ENCODE results near the gene EI24.
"Not testable (repeated sequence)": the region's sequence is repeated elsewhere in the genome, so short reads cannot be mapped to it uniquely, and the experiment has no call there.

The EI24 gene

GRCh38 chr11:125568970-125569914 is at the start of gene EI24:
Gene EI24 (plus strand): TSS chr11:125569477. CDS start chr11:125572528, 3,051 bp downstream.
- Histone ChIP-seq H3K36me3 (ENCODE audit: insufficient read depth, low read length) (peaks cover 9% of the 10 kb centered on the region), H3K4me1 (ENCODE audit: insufficient read depth, low read length) (peaks cover 4% of the 10 kb centered on the region; the same call in 1 of the 2 replicates), H3K9ac (ENCODE audit: low read depth, low read length) (peak within 1 kb of the TSS; percentile 80), H3K9me3 (ENCODE audit: control insufficient read depth, insufficient read depth, low read length) (no peaks in the 10 kb centered on the region)

GRCh38 chr11:125519860-125520834 is 49.1 kb upstream of the EI24 start:
- Histone ChIP-seq H3K36me3 (ENCODE audit: insufficient read depth, low read length) (no peaks in the 10 kb centered on the region; the same call in 1 of the 2 replicates), H3K9me3 (ENCODE audit: control insufficient read depth, insufficient read depth, low read length) (0 out of 2 replicates have a peak, but pooled peaks cover 3% of the 10 kb centered on the region), H3K4me1 (ENCODE audit: insufficient read depth, low read length) (peaks cover 14% of the 10 kb centered on the region), H3K9ac (ENCODE audit: low read depth, low read length) (no peak overlapping the region)

GRCh38 chr11:125525303-125525702 is 44.0 kb upstream of the EI24 start:
- Histone ChIP-seq H3K9me3 (ENCODE audit: control insufficient read depth, insufficient read depth, low read length) (no peaks in the 10 kb centered on the region), H3K36me3 (ENCODE audit: insufficient read depth, low read length) (no peaks in the 10 kb centered on the region; the same call in 1 of the 2 replicates), H3K9ac (ENCODE audit: low read depth, low read length) (no peak overlapping the region), H3K4me1 (ENCODE audit: insufficient read depth, low read length) (no peaks in the 10 kb centered on the region)

GRCh38 chr11:125532668-125533067 is 36.6 kb upstream of the EI24 start:
- no peaks in the 10 kb centered on the region for H3K36me3 ChIP-seq (ENCODE audit: insufficient read depth, low read length)
- peaks cover 3% of the 10 kb centered on the region; the same call in 1 of the 2 replicates for H3K9me3 ChIP-seq (ENCODE audit: control insufficient read depth, insufficient read depth, low read length)
- no peak overlapping the region for H3K9ac ChIP-seq (ENCODE audit: low read depth, low read length)
- H3K4me1 ChIP-seq (ENCODE audit: insufficient read depth, low read length), result no peaks in the 10 kb centered on the region

GRCh38 chr11:125535585-125535984 is 33.7 kb upstream of the EI24 start:
- peaks cover 3% of the 10 kb centered on the region; the same call in 1 of the 2 replicates for H3K9me3 ChIP-seq (ENCODE audit: control insufficient read depth, insufficient read depth, low read length)
- no peaks in the 10 kb centered on the region for H3K36me3 ChIP-seq (ENCODE audit: insufficient read depth, low read length)
- no peak overlapping the region for H3K9ac ChIP-seq (ENCODE audit: low read depth, low read length)
- H3K4me1 ChIP-seq (ENCODE audit: insufficient read depth, low read length), result no peaks in the 10 kb centered on the region

GRCh38 chr11:125536834-125537233 is 32.4 kb upstream of the EI24 start:
- H3K4me1 ChIP-seq (ENCODE audit: insufficient read depth, low read length); H3K9me3 ChIP-seq (ENCODE audit: control insufficient read depth, insufficient read depth, low read length); H3K9ac ChIP-seq (ENCODE audit: low read depth, low read length): not testable (repeated sequence)

GRCh38 chr11:125542709-125543108 is 26.6 kb upstream of the EI24 start:
- Histone ChIP-seq H3K9me3 (ENCODE audit: control insufficient read depth, insufficient read depth, low read length) (peaks cover 15% of the 10 kb centered on the region; the same call in 1 of the 2 replicates), H3K9ac (ENCODE audit: low read depth, low read length) (no peak overlapping the region), H3K36me3 (ENCODE audit: insufficient read depth, low read length) (no peaks in the 10 kb centered on the region), H3K4me1 (ENCODE audit: insufficient read depth, low read length) (no peaks in the 10 kb centered on the region)

More at GRCh38 chr11:125536834-125537233, 32.4 kb upstream of the EI24 start:
- H3K36me3 ChIP-seq (ENCODE audit: insufficient read depth, low read length), result not testable (repeated sequence)

- Histone ChIP-seq H3K4me1 (ENCODE audit: insufficient read depth, low read length) (no peaks in the 10 kb centered on the region), H3K9me3 (ENCODE audit: control insufficient read depth, insufficient read depth, low read length) (peaks cover 22% of the 10 kb centered on the region), H3K9ac (ENCODE audit: low read depth, low read length) (no peak overlapping the region), H3K36me3 (ENCODE audit: insufficient read depth, low read length) (no peaks in the 10 kb centered on the region)
Measured at GRCh38 chr11:125550780-125551179, 18.5 kb upstream of the EI24 start.

- Histone ChIP-seq H3K9me3 (ENCODE audit: control insufficient read depth, insufficient read depth, low read length) (peaks cover 22% of the 10 kb centered on the region), H3K9ac (ENCODE audit: low read depth, low read length) (no peak overlapping the region), H3K36me3 (ENCODE audit: insufficient read depth, low read length) (no peaks in the 10 kb centered on the region), H3K4me1 (ENCODE audit: insufficient read depth, low read length) (no peaks in the 10 kb centered on the region)
Measured at GRCh38 chr11:125551835-125552342, 17.4 kb upstream of the EI24 start.

- peaks cover 22% of the 10 kb centered on the region for H3K9me3 ChIP-seq (ENCODE audit: control insufficient read depth, insufficient read depth, low read length)
- no peaks in the 10 kb centered on the region for H3K4me1 ChIP-seq (ENCODE audit: insufficient read depth, low read length)
- H3K9ac ChIP-seq (ENCODE audit: low read depth, low read length), result no peak overlapping the region
- H3K36me3 ChIP-seq (ENCODE audit: insufficient read depth, low read length), result no peaks in the 10 kb centered on the region
Measured at GRCh38 chr11:125552927-125553326, 16.4 kb upstream of the EI24 start.

GRCh38 chr11:125553357-125553756 is 15.9 kb upstream of the EI24 start:
- Histone ChIP-seq H3K4me1 (ENCODE audit: insufficient read depth, low read length) (no peaks in the 10 kb centered on the region), H3K9ac (ENCODE audit: low read depth, low read length) (no peak overlapping the region), H3K36me3 (ENCODE audit: insufficient read depth, low read length) (no peaks in the 10 kb centered on the region), H3K9me3 (ENCODE audit: control insufficient read depth, insufficient read depth, low read length) (peaks cover 22% of the 10 kb centered on the region)

GRCh38 chr11:125554038-125554437 is 15.2 kb upstream of the EI24 start:
- H3K4me1 ChIP-seq (ENCODE audit: insufficient read depth, low read length), result no peaks in the 10 kb centered on the region
- no peaks in the 10 kb centered on the region for H3K36me3 ChIP-seq (ENCODE audit: insufficient read depth, low read length)
- peaks cover 22% of the 10 kb centered on the region for H3K9me3 ChIP-seq (ENCODE audit: control insufficient read depth, insufficient read depth, low read length)
- H3K9ac ChIP-seq (ENCODE audit: low read depth, low read length), result no peak overlapping the region

- Histone ChIP-seq H3K36me3 (ENCODE audit: insufficient read depth, low read length) (no peaks in the 10 kb centered on the region), H3K9me3 (ENCODE audit: control insufficient read depth, insufficient read depth, low read length) (no peaks in the 10 kb centered on the region), H3K9ac (ENCODE audit: low read depth, low read length) (no peak overlapping the region), H3K4me1 (ENCODE audit: insufficient read depth, low read length) (no peaks in the 10 kb centered on the region)
Measured at GRCh38 chr11:125559888-125560287, 9.4 kb upstream of the EI24 start.

- H3K4me1 ChIP-seq (ENCODE audit: insufficient read depth, low read length), result no peaks in the 10 kb centered on the region
- H3K36me3 ChIP-seq (ENCODE audit: insufficient read depth, low read length), result no peaks in the 10 kb centered on the region
- no peak overlapping the region for H3K9ac ChIP-seq (ENCODE audit: low read depth, low read length)
- H3K9me3 ChIP-seq (ENCODE audit: control insufficient read depth, insufficient read depth, low read length), result no peaks in the 10 kb centered on the region
Measured at GRCh38 chr11:125561924-125562323, 7.4 kb upstream of the EI24 start.

Data from ES-I3 (cell line).